Endodermal cell (in vitro differentiated cells): ENCODE measurements around the gene HECTD1. TPM values are rescaled to one million over a fixed set of nuclear protein-coding genes. Genes with fewer than 3 reads are reported as not detected.
A peak's percentile ranks its signal among the peaks of the same experiment; 100 is the strongest.

Experiments used
- DNase-seq: peaks from one replicate; pipeline ENCODE4 v3.0.0-alpha.2; 2017
- H3K27ac ChIP-seq: 2 replicates; pipeline ENCODE4 v1.5.1; 2013; ENCODE audit warnings: mild to moderate bottlenecking, low read depth, low read length, moderate library complexity
- H3K27me3 ChIP-seq: 2 replicates; pipeline ENCODE4 v1.6.1; 2013; ENCODE audit warnings: mild to moderate bottlenecking, low read length, moderate library complexity; ENCODE audit not compliant: insufficient read depth, control insufficient read depth, poor library complexity, severe bottlenecking
- H3K36me3 ChIP-seq: 2 replicates; pipeline ENCODE4 v1.7.0; 2013; ENCODE audit warnings: mild to moderate bottlenecking, low read length, moderate library complexity; ENCODE audit not compliant: control insufficient read depth, insufficient read depth
- H3K4me1 ChIP-seq: one replicate; pipeline ENCODE4 v1.7.0; 2013; ENCODE audit warnings: low read length; ENCODE audit not compliant: control insufficient read depth, insufficient read depth
- H3K4me3 ChIP-seq: 2 replicates; pipeline ENCODE4 v1.5.1; 2013; ENCODE audit warnings: mild to moderate bottlenecking, low read length, moderate library complexity
- H3K9ac ChIP-seq: 2 replicates; pipeline ENCODE4 v1.6.1; 2013; ENCODE audit warnings: mild to moderate bottlenecking, low read length, moderate library complexity; ENCODE audit not compliant: poor library complexity, severe bottlenecking; ENCODE audit errors: extremely low read depth
- H3K9me3 ChIP-seq: 2 replicates; pipeline ENCODE4 v1.6.1; 2013; ENCODE audit warnings: mild to moderate bottlenecking, low read length, moderate library complexity; ENCODE audit not compliant: control insufficient read depth
- H3K27ac Mint-ChIP-seq: 2 replicates; pipeline ENCODE4 v1.8.0; 2020; ENCODE audit warnings: mixed read lengths
- H3K27me3 Mint-ChIP-seq: 2 replicates; pipeline ENCODE4 v1.8.0; 2021; ENCODE audit warnings: mild to moderate bottlenecking, mixed read lengths; ENCODE audit not compliant: insufficient read depth
- H3K36me3 Mint-ChIP-seq: 2 replicates; pipeline ENCODE4 v1.8.0; 2020; ENCODE audit warnings: low read depth, mixed read lengths
- H3K4me1 Mint-ChIP-seq: 2 replicates; pipeline ENCODE4 v1.8.0; 2020; ENCODE audit warnings: mixed read lengths
- H3K4me3 Mint-ChIP-seq: 2 replicates; pipeline ENCODE4 v1.8.0; 2020; ENCODE audit warnings: mild to moderate bottlenecking, moderate library complexity, mixed read lengths
- H3K9me3 Mint-ChIP-seq: 2 replicates; pipeline ENCODE4 v1.8.0; 2020; ENCODE audit warnings: mild to moderate bottlenecking, mixed read lengths
- CTCF ChIP-seq: fragments of 200-600 bp; sonication (generic); conservative IDR thresholded peaks from 2 replicates; pipeline ENCODE4 v1.5.0; 2021; ENCODE audit warnings: antibody characterized with exemption, mild to moderate bottlenecking
- WGBS, 2 experiments: methylation state at CpG; one replicate each; pipeline versions ENCODE4 v1.1.5 to v1.1.7; 2013; ENCODE audit warnings: missing lambda C conversion rate in 2 of 2, mixed read lengths in 1 of 2; ENCODE audit not compliant: insufficient coverage in 1 of 2, insufficient read length in 1 of 2; 5-methylcytosine and 5-hydroxymethylcytosine counted together
- total RNA-seq, 2 donors: library from RNA; stranded (reverse); fragmentation: NEBNext Ultra II Directional in 1 of 2; extraction: Animal tissue kit (Norgen Biotek cat#: 25700) in 1 of 2; gene quantifications; 2 replicates in 1 of 2; 3 replicates in 1 of 2; pipeline ENCODE4 v1.2.1, GENCODE V29; 2021

HECTD1 gene
- total RNA-seq, 2 donors from 2014 or later: 118 to 132 TPM

GRCh38 chr14:31180299-31181051, 27.1 kb downstream of the HECTD1 start:
- WGBS, 2 experiments: 88 to 89% methylated on average over 2 to 3 of the region's 3 CpGs
- Histone ChIP-seq H3K36me3 (peaks cover 49% of the 10 kb centered on the region), H3K4me1 (no peaks in the 10 kb centered on the region), H3K4me3 (no peak overlapping the region), H3K27ac (no peak overlapping the region), H3K9ac (no peak overlapping the region), H3K9me3 (no peaks in the 10 kb centered on the region), H3K27me3 (no peaks in the 10 kb centered on the region)
- Mint-ChIP-seq H3K9me3 (no peaks in the 10 kb centered on the region), H3K4me3 (no peak overlapping the region), H3K4me1 (no peaks in the 10 kb centered on the region), H3K27ac (no peak overlapping the region), H3K36me3 (peaks cover 37% of the 10 kb centered on the region), H3K27me3 (no peaks in the 10 kb centered on the region)
- no peak for DNase-seq
- TF ChIP-seq CTCF: no peak

- no peak overlapping the region for H3K27ac Mint-ChIP-seq
- Histone ChIP-seq H3K36me3 (peaks cover 87% of the 10 kb centered on the region), H3K4me3 (no peak overlapping the region), H3K9ac (no peak overlapping the region), H3K27me3 (no peaks in the 10 kb centered on the region), H3K27ac (no peak overlapping the region), H3K9me3 (no peaks in the 10 kb centered on the region), H3K4me1 (no peaks in the 10 kb centered on the region)
- H3K27me3 Mint-ChIP-seq: no peaks in the 10 kb centered on the region
- no peak for DNase-seq
- no peaks in the 10 kb centered on the region for H3K9me3 Mint-ChIP-seq
- 96 to 100% methylated on average over 3 to 4 of the region's 4 CpGs for WGBS, 2 experiments
- H3K4me1 Mint-ChIP-seq: peaks cover 3% of the 10 kb centered on the region
- no peak for TF ChIP-seq CTCF
- no peak overlapping the region for H3K4me3 Mint-ChIP-seq
- peaks cover 67% of the 10 kb centered on the region for H3K36me3 Mint-ChIP-seq
Measured at GRCh38 chr14:31174433-31174832, 33.2 kb downstream of the HECTD1 start.

GRCh38 chr14:31173120-31173837, 34.3 kb downstream of the HECTD1 start:
- DNase-seq: peak; percentile 53
- Mint-ChIP-seq H3K4me3 (no peak overlapping the region), H3K27ac (no peak overlapping the region), H3K36me3 (peaks cover 66% of the 10 kb centered on the region), H3K27me3 (no peaks in the 10 kb centered on the region), H3K9me3 (no peaks in the 10 kb centered on the region), H3K4me1 (peaks cover 3% of the 10 kb centered on the region)
- TF ChIP-seq CTCF: no peak
- Histone ChIP-seq H3K4me3 (no peak overlapping the region), H3K9ac (no peak overlapping the region), H3K27me3 (no peaks in the 10 kb centered on the region), H3K9me3 (no peaks in the 10 kb centered on the region), H3K27ac (no peak overlapping the region), H3K36me3 (peaks cover 88% of the 10 kb centered on the region), H3K4me1 (no peaks in the 10 kb centered on the region)
- WGBS, 2 experiments: 94 to 97% methylated on average over 8 to 14 of the region's 15 CpGs
